K562 treated with DMSO at 1 percent for 24 hours (cell line): ENCODE results near the gene KPNA6. TPM values are rescaled to one million over a fixed set of nuclear protein-coding genes. Genes with fewer than 3 reads are reported as not detected.

ENCODE experiments used
- total RNA-seq: library from RNA; unstranded; fragments of 300-600 nt; gene quantifications from 2 replicates; pipeline ENCODE4 v1.2.3, GENCODE V29; 2022; ENCODE audit warnings: low read depth; ENCODE audit not compliant: insufficient read depth

Gene KPNA6
- 20.3 and 20.9 TPM in 2 replicates for total RNA-seq

DNA sequence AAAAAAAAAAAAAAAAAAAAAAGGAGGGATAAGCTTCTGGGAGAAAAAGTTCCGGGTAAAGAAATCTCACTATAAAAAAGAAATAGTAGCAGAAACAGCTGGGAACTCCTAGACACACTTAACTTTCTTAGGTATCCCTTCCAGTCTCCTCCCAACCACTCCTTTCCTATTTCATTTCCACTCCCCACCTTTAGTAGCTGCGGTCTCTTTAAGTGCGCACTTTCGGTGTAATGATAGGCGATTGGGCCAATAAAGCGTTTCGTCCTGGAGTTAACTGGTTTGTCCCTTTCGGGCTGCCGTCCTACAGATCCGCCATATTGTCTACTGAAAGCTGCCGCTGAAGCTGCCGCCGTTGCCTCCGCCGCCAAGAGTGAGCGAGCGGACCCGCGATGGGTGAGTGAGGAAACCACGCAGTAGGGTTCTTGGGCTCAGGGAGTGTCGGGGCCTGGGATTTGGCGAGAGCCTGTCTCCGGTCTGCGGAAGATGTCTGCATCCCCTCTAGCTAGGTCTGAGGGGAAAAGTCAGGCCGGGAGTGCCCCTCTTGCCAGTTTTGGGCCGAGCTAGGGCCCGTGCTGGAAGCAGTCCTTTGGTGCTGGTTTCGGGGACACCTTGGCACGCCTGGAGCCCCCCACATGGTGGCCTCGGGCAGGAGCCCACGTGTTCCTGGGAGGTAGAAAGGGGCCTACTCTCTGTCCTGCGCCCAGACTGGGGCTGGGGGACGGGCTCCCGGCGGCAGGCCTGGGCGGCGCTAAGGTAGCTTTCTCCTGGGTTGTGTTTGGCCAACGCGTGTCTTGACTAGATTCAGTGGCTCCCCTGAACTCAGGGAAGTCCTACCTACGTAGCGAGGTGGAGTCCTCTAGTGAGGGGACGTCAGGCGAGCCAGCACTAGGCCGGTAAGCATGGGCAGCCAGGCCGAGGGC lies at the start of gene KPNA6:
Gene KPNA6, plus strand, starts transcription at position 315 of the 920 bp plus-strand sequence. Its CDS starts 75 bp downstream, at position 390.

DNA sequence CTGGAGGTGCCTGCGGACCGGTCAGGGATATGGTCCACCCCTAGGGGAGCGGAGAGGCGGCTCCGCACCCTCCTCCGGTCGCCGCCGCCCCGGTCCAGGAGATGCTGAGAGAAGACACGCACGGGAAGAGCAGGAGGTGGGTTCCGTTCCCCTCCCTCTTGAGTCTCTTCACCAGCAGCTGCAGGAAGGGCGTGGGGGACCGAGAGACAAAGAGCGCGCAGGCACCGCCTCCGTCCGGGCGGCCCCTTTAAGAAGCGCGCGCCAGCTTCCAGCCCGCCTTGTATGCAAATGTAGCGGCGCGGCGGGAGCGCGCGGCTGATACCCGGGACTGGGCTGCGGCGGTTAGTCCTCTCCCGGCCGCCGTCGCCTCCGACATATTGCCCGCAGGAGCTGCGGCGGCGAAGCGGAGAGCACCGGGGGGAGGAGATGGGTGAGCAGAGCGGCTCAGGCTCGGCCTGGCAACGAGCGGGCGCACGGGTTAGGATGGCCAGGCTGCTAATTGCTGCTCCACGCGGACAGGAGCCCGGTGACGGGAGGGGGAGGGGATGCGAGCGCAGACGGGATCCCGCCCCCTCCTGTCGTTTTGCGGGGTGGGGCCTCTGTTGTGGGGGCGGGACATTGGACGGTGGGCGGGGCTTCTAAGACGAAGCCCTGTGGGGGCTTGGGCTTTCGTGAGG lies 35.1 kb upstream of the KPNA6 start, which contains the start of gene TMEM39B:
Gene TMEM39B, plus strand, starts transcription at position 318 of the 677 bp plus-strand sequence. Its CDS starts 109 bp downstream, at position 427.

DNA sequence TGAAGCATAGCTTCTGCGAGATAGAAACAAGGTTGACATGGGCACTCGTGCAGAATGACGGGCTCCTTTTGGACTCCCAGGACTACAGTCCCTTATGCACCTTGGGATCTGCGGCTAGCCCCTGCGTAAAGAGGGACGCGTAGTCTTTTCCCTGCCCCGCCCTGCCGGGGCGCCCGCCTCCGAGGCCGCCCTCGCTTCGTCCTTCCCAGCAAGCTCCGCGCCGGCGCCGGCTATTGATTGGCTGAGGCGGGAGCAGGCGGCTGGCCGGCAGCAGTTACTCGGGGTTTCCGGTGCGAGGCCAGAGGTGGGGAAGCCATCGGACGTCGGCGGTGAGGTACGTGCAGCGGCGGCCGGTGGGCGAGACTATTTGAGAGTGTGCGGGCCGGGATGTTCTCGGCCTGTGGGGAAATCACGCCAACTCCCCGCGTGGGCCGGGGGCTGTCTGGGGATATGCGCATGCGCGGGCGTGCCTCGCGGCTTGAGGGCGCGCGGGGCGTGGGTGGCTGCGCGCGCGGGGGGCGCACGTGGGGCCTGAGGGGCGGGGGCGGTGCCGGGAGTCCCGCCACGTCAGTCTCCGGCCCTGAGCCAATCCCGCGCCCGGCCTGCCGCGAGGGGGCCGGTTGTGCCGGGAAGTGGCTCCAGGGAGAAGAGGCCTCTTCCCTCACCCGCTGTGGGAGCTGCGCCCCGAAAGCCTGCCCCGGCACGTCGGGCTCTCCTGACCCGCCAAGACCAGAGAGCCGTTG lies 71.8 kb downstream of the KPNA6 start, which contains the start of gene TXLNA:
Gene TXLNA, plus strand, starts transcription at position 233 of the 743 bp plus-strand sequence. CDS start 671 bp downstream, outside the sequence.

DNA sequence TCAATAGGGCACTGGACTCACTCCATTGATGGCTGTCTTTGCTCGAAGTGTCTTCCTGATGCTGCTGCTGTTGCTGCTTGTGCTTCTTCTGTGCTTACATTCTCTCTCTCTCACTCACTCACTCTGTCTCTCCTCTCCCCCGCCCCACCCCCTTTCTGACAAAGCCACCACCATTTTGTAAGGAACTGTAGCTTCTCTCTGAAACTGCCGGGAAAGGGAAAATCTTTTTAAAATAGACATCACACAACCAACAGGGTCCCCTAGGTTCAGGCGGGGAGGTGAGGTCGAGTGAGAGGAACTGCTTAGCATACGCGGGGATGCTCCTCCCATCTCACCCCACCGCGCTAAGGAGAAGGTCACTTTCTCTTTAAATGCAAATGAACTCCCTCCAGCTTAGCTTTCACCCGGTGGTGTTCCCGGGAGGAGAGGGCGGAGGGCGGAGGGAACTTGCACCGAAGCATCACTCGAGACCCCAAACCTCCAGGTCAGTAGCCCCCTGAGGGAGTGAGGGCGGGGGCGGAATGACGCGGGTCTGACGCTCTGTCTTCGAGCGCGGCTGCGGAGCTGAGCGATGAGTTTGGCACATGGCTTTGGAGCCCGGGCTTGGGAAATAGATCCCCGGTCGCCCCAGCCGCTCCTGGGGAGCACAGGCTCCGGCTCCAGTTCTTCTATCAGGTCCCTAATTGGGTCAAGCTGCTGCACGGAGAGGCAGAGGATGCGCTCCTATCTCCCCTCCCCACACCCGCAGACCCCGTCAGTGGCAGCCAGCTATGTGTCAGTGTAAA lies 92.6 kb downstream of the KPNA6 start, which contains the start of gene CCDC28B:
Gene CCDC28B, plus strand, starts transcription at position 370 of the 785 bp plus-strand sequence. CDS start 1,341 bp downstream, outside the sequence.

DNA sequence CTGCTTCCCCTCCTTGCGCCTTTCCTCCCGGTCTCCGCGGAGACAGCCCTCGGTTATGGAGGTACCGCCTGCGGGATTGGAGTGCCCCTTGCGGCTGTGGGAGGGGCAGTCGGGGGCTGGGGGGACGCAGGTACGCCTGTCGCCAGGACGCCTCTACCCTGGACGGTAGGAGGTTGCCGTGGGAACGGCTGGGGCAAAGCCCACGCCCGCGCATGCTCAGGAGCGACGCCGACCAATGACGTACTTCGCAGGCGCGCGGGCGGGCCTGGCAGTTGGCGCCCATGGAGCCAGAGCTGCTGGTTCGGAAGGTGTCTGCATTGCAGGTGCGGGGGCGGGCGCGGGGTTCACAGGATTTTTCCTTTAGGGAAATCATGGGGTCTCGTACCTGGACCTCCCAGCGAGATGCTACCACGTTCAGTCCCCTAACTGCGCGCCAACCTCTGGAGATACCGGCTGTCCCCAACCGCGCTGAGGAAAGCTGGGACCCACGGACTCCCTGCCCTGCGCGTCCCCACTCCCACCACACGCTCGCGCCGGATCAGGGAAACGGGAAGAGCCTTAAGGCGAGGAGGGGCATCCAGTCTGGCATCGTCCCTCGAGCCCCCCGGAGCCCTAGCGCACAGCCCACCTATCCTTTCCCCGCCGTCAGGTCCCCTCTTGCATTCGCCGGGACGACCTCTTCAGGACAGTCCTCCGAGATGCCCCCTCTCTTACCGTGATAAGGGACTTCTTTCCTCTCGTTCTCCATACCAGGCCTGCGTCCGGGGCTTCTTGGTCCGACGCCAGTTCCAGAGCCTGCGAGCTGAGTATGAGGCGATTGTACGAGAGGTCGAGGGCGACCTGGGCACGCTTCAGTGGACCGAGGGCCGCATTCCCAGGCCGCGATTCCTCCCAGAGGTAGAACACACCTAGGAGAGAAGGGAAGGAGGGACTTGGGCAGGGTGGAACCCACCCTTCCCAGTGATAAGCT lies 97.8 kb downstream of the KPNA6 start, which contains the start of gene IQCC:
Gene IQCC, plus strand, starts transcription at position 271 of the 970 bp plus-strand sequence. Its CDS starts 11 bp downstream, at position 282.

DNA sequence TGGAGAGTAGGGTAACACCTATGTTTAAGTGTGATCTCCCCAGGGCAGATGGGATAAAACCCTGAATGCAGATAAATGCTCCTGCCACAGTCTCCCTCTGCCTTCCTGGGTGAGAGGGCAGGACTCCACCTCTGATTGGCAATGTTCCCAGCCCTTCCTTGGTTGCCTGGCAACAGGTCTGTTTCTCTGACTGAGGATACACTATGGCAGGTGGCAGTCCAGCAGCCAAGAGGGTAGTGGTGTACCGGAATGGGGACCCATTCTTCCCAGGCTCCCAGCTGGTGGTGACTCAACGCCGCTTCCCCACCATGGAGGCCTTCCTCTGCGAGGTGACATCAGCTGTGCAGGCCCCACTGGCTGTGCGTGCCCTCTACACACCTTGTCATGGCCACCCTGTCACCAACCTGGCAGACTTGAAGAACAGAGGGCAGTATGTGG lies 101.1 kb downstream of the KPNA6 start, which contains the start of gene DCDC2B:
Gene DCDC2B, plus strand, starts transcription at position 199 of the 438 bp plus-strand sequence. Its CDS starts 5 bp downstream, at position 204.

DNA sequence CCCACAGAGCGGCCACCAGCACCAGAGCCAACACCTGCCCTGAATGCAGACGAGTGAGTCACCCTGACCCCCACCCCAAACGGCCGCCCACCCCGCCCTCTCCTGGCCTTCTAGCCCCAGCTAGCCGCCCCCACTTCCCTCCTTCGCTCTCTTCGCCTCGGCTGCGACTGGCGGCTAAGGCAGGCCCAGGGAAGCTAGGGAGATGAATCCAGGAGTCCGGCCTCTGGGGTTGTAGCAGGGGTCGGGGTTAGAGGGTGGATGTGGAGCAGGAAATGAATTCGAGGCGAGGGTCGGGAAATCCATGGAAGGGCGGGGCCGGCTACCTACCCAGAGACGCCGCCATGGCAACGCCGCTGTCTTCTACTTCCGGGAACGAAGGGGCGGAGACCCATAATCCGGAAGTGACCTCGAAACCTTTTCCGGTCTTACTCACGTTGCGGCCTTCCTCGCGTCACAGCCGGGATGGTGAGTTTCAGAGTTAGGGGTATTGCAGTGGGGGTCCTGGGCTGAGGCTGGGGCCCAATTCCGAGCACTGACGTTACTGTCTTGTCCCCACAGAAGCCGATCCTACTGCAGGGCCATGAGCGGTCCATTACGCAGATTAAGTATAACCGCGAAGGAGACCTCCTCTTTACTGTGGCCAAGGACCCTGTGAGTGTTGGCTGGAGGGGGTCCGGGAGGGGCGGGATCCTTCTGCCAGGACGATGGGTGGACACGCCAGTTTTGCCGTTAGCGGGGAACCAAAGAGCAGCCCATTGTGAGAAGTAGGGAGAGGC lies 114.3 kb downstream of the KPNA6 start, which contains the start of the genes EIF3I and TMEM234:
Gene EIF3I, plus strand, starts transcription at position 428 of the 776 bp plus-strand sequence. Its CDS starts 35 bp downstream, at position 463.
Gene TMEM234, minus strand, starts transcription at position 374 of the 776 bp plus-strand sequence. Its CDS starts 31 bp downstream, at position 343.

Other genes starting within 250 kb of the KPNA6 start
- gene PTP4A2, start 169.7 kb upstream of the KPNA6 start, total RNA-seq, result 143 and 164 TPM in 2 replicates
- gene KHDRBS1, start 94.2 kb upstream of the KPNA6 start, total RNA-seq, result 144 and 155 TPM in 2 replicates
- gene TMEM39B, start 35.1 kb upstream of the KPNA6 start, total RNA-seq, result 27.9 and 30.6 TPM in 2 replicates
- gene TXLNA, start 71.6 kb downstream of the KPNA6 start, total RNA-seq, result 43.3 and 43.8 TPM in 2 replicates
- 39.0 and 39.9 TPM in 2 replicates for gene CCDC28B, start 92.5 kb downstream of the KPNA6 start, total RNA-seq
- gene IQCC, start 97.6 kb downstream of the KPNA6 start, total RNA-seq, result 5.7 and 6.1 TPM in 2 replicates
- gene DCDC2B, start 101.0 kb downstream of the KPNA6 start, total RNA-seq, result not detected in 2 replicates
- gene TMEM234, start 114.3 kb downstream of the KPNA6 start, total RNA-seq, result 11.8 and 14.2 TPM in 2 replicates
- 260 and 263 TPM in 2 replicates for gene EIF3I, start 114.4 kb downstream of the KPNA6 start, total RNA-seq
- not detected in 2 replicates for gene FAM167B, start 139.2 kb downstream of the KPNA6 start, total RNA-seq
- gene LCK, start 143.2 kb downstream of the KPNA6 start, total RNA-seq, result not detected in 2 replicates
- 201 and 222 TPM in 2 replicates for gene HDAC1, start 184.0 kb downstream of the KPNA6 start, total RNA-seq
- 81.0 and 81.4 TPM in 2 replicates for gene MARCKSL1, start 228.2 kb downstream of the KPNA6 start, total RNA-seq